PFSK-1 (cell line): ENCODE data around the gene TAAR2.

Experiments used
- FOXP2 ChIP-seq: optimal IDR thresholded peaks from 2 replicates; pipeline ENCODE3; 2011; ENCODE audit warnings: borderline replicate concordance, control low read depth, inconsistent platforms; ENCODE audit not compliant: insufficient read depth; ENCODE audit errors: extremely low read length, extremely low read depth
- POLR2AphosphoS5 ChIP-seq: IDR thresholded peaks from 2 replicates; pipeline ENCODE4 v1.6.1; 2012; ENCODE audit warnings: low read depth, mild to moderate bottlenecking, control low read depth, low read length, moderate library complexity
- SIN3A ChIP-seq: IDR thresholded peaks from 2 replicates; pipeline ENCODE4 v1.6.1; 2012; ENCODE audit warnings: mild to moderate bottlenecking, low read length, moderate library complexity, borderline replicate concordance; ENCODE audit not compliant: insufficient read depth
- TAF1 ChIP-seq: IDR thresholded peaks from 2 replicates; pipeline ENCODE4 v1.6.1; 2012; ENCODE audit warnings: low read length, control low read depth, borderline replicate concordance; ENCODE audit not compliant: insufficient read depth
- TF ChIP-seq, protein P1 (sequence below), 2 experiments: IDR thresholded peaks; 2 replicates each; pipeline versions ENCODE4 v1.6.1 to v1.8.0; 2011 to 2012; ENCODE audit warnings: low read depth in 2 of 2, low read length in 2 of 2, control low read depth in 1 of 2, inconsistent platforms in 1 of 2, mild to moderate bottlenecking in 1 of 2, moderate library complexity in 1 of 2; ENCODE audit not compliant: insufficient read depth in 1 of 2

Gene TAAR2

GRCh38 chr6:132648828-132649227, 24.8 kb upstream of the TAAR2 start:
- no peak for TF ChIP-seq FOXP2
- TF ChIP-seq, protein P1, sequence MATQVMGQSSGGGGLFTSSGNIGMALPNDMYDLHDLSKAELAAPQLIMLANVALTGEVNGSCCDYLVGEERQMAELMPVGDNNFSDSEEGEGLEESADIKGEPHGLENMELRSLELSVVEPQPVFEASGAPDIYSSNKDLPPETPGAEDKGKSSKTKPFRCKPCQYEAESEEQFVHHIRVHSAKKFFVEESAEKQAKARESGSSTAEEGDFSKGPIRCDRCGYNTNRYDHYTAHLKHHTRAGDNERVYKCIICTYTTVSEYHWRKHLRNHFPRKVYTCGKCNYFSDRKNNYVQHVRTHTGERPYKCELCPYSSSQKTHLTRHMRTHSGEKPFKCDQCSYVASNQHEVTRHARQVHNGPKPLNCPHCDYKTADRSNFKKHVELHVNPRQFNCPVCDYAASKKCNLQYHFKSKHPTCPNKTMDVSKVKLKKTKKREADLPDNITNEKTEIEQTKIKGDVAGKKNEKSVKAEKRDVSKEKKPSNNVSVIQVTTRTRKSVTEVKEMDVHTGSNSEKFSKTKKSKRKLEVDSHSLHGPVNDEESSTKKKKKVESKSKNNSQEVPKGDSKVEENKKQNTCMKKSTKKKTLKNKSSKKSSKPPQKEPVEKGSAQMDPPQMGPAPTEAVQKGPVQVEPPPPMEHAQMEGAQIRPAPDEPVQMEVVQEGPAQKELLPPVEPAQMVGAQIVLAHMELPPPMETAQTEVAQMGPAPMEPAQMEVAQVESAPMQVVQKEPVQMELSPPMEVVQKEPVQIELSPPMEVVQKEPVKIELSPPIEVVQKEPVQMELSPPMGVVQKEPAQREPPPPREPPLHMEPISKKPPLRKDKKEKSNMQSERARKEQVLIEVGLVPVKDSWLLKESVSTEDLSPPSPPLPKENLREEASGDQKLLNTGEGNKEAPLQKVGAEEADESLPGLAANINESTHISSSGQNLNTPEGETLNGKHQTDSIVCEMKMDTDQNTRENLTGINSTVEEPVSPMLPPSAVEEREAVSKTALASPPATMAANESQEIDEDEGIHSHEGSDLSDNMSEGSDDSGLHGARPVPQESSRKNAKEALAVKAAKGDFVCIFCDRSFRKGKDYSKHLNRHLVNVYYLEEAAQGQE (IDR thresholded peaks at IDR 0.05; ENCODE audit: insufficient read depth in 1 of 2, low read depth in 2 of 2, low read length in 2 of 2): no peak
- TF ChIP-seq TAF1: no peak
- TF ChIP-seq POLR2AphosphoS5: no peak
- no peak for TF ChIP-seq SIN3A

- TF ChIP-seq, protein P1 (IDR thresholded peaks at IDR 0.05; ENCODE audit: insufficient read depth in 1 of 2, low read depth in 2 of 2, low read length in 2 of 2): no peak
- TF ChIP-seq POLR2AphosphoS5: no peak
- TF ChIP-seq FOXP2: no peak
- TF ChIP-seq SIN3A: no peak
- no peak for TF ChIP-seq TAF1
Measured at GRCh38 chr6:132648356-132648755, 24.3 kb upstream of the TAAR2 start.

DNA sequence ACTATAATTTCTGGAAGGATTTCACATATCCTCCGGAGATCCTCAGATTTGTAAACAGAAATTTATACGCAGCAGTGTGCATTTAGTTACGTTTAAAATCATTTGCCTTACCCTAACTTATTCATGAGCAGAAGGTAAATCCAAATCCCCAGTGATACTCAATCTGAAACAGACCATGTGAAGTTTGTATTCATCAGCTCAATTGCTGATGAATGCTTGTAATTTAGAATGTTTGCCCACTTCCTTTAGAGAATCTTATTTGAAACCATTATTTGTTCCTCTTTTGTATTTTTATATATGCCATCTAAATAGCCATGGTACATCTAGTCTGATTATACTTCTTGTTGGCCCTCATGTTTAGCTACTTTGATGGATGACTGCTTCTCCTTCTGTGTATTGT, 19.5 kb upstream of the TAAR2 start:
- TF ChIP-seq FOXP2 (no peak), POLR2AphosphoS5 (no peak), TAF1 (no peak), SIN3A (no peak)
- TF ChIP-seq, protein P1 (IDR thresholded peaks at IDR 0.05; ENCODE audit: insufficient read depth in 1 of 2, low read depth in 2 of 2, low read length in 2 of 2): no peak

DNA sequence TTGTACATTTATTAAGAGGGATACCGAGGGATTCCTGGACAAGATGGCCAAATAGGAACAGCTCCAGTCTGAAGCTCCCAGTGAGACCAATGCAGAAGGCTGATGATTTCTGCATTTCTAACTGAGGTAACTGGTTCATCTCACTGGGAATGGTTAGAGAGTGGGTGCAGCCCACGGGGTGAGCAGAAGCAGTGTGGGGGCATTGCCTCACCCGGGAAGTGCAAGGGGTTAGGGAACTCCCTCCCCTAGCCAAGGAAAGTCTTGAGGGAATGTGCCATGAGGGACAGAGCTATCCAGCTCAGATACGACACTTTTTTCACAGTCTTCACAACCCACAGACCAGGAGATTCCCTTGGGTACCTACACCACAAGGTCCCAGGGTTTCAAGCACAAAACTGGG, 10.7 kb upstream of the TAAR2 start:
- TF ChIP-seq FOXP2 (no peak), SIN3A (no peak), TAF1 (no peak), POLR2AphosphoS5 (no peak)
- TF ChIP-seq, protein P1 (IDR thresholded peaks at IDR 0.05; ENCODE audit: insufficient read depth in 1 of 2, low read depth in 2 of 2, low read length in 2 of 2): no peak

DNA sequence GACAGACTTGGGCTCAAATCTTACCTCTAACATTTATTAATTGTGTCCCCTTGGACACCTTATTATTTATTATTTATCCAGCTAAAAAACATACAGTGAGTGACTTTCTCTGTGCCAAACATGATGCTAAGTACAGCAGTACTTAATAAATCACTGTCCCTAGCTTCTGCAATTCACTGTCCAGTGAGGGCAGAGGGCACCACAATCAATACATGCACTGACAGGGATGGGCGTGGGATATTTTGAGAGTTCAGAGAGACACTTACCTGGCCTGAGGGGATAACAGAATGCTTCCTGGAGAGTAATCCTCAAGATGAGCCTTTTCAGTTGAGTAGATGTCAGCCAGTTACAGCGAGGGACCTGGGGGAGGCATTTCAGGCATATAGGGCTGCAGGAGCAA, 9.3 kb upstream of the TAAR2 start:
- TF ChIP-seq, protein P1 (IDR thresholded peaks at IDR 0.05; ENCODE audit: insufficient read depth in 1 of 2, low read depth in 2 of 2, low read length in 2 of 2): no peak
- TF ChIP-seq SIN3A: no peak
- TF ChIP-seq POLR2AphosphoS5: no peak
- no peak for TF ChIP-seq TAF1
- TF ChIP-seq FOXP2: no peak
